Calu3 (cell line): ENCODE results near the gene ZNF444. TPM values are rescaled to one million over a fixed set of nuclear protein-coding genes. Genes with fewer than 3 reads are reported as not detected.

Source experiments
- BruUV-seq: library from RNA; stranded (reverse); fragments of 400-500 nt; replicated peaks from 2 replicates; lab custom pipeline; 2021; lab: Mats Ljungman, UMichigan
- CTCF ChIA-PET: fragments of 300-600 bp; sonication (Branson Sonifier 250); formaldehyde crosslinking; loops from one replicate; lab custom pipeline; 2022; ENCODE audit warnings: antibody characterized with exemption; lab: Charles Lee
- DNase-seq: peaks from one replicate; pipeline ENCODE4 v3.0.0; 2022
- H3K27ac Mint-ChIP-seq: one replicate; pipeline ENCODE4 v1.8.0; 2022; ENCODE audit warnings: mixed read lengths; ENCODE audit not compliant: unreplicated experiment
- H3K27me3 Mint-ChIP-seq: one replicate; pipeline ENCODE4 v1.8.0; 2022; ENCODE audit warnings: mixed read lengths; ENCODE audit not compliant: unreplicated experiment
- H3K36me3 Mint-ChIP-seq: one replicate; pipeline ENCODE4 v1.8.0; 2022; ENCODE audit warnings: mild to moderate bottlenecking, moderate library complexity, mixed read lengths; ENCODE audit not compliant: insufficient read depth, unreplicated experiment
- H3K4me1 Mint-ChIP-seq: one replicate; pipeline ENCODE4 v1.8.0; 2022; ENCODE audit warnings: mild to moderate bottlenecking, low read depth, mixed read lengths; ENCODE audit not compliant: unreplicated experiment
- H3K4me3 Mint-ChIP-seq: one replicate; pipeline ENCODE4 v1.8.0; 2022; ENCODE audit warnings: mild to moderate bottlenecking, low read depth, moderate library complexity, mixed read lengths; ENCODE audit not compliant: unreplicated experiment
- H3K9me3 Mint-ChIP-seq: one replicate; pipeline ENCODE4 v1.8.0; 2022; ENCODE audit warnings: low read depth, mixed read lengths; ENCODE audit not compliant: unreplicated experiment
- CTCF ChIP-seq: fragments of 200-600 bp; IDR thresholded peaks from one replicate; pipeline ENCODE4 v1.8.0; 2022; ENCODE audit warnings: antibody characterized with exemption; ENCODE audit not compliant: unreplicated experiment
- intact Hi-C: fragments of 100-400 bp; cut with micrococcal nuclease; formaldehyde crosslinking; loops from one replicate; pipeline ENCODE4 v1.10.0; 2022; ENCODE audit not compliant: unreplicated experiment
- total RNA-seq: library from RNA; stranded (reverse); gene quantifications from 2 replicates; pipeline ENCODE4 v1.2.3, GENCODE V29; 2022

The ZNF444 gene
- total RNA-seq, 1 experiment from 2014 or later, result 78.6 TPM

- no peak for TF ChIP-seq CTCF
- CTCF ChIA-PET, result interaction anchor here (1.0 kb wide), 1 partner anchor 1202 kb away, joined by 3 read pairs; no protein-coding TSS in a partner anchor
- Mint-ChIP-seq H3K36me3 (peaks cover 34% of the 10 kb centered on the region), H3K4me3 (no peak overlapping the region), H3K27ac (no peak overlapping the region), H3K4me1 (peaks cover 12% of the 10 kb centered on the region), H3K27me3 (no peaks in the 10 kb centered on the region), H3K9me3 (no peaks in the 10 kb centered on the region)
- no peak for DNase-seq
- BruUV-seq, result no TSS peak
- intact Hi-C loops, result no loop called here
Measured at GRCh38 chr19:56123266-56123891, 17.7 kb upstream of the ZNF444 start.

GRCh38 chr19:56124578-56124977, 16.5 kb upstream of the ZNF444 start:
- Mint-ChIP-seq H3K4me1 (peaks cover 2% of the 10 kb centered on the region), H3K27me3 (no peaks in the 10 kb centered on the region), H3K27ac (no peak overlapping the region), H3K9me3 (no peaks in the 10 kb centered on the region), H3K36me3 (peaks cover 24% of the 10 kb centered on the region), H3K4me3 (no peak overlapping the region)
- CTCF ChIA-PET, result interaction anchor here (0.6 kb wide), 2 partner anchors 9 to 980 kb away, joined by 3 read pairs; no protein-coding TSS in a partner anchor
- no peak for DNase-seq
- TF ChIP-seq CTCF, result no peak
- BruUV-seq, result no TSS peak
- intact Hi-C loops, result no loop called here

- Mint-ChIP-seq H3K4me3 (no peak overlapping the region), H3K9me3 (no peaks in the 10 kb centered on the region), H3K36me3 (peaks cover 10% of the 10 kb centered on the region), H3K27me3 (no peaks in the 10 kb centered on the region), H3K4me1 (no peaks in the 10 kb centered on the region), H3K27ac (no peak overlapping the region)
- no peak for DNase-seq
- intact Hi-C loops, result no loop called here
- BruUV-seq, result no TSS peak
- no peak for TF ChIP-seq CTCF
- CTCF ChIA-PET, result interaction anchor here (1.0 kb wide), 1 partner anchor 9 kb away, joined by 4 read pairs; no protein-coding TSS in a partner anchor
Measured at GRCh38 chr19:56125806-56126590, 15.1 kb upstream of the ZNF444 start.

GRCh38 chr19:56126983-56127780, 13.9 kb upstream of the ZNF444 start:
- Mint-ChIP-seq H3K4me1 (no peaks in the 10 kb centered on the region), H3K9me3 (no peaks in the 10 kb centered on the region), H3K4me3 (no peak overlapping the region), H3K27me3 (no peaks in the 10 kb centered on the region), H3K27ac (no peak overlapping the region), H3K36me3 (no peaks in the 10 kb centered on the region)
- intact Hi-C loops, result no loop called here
- TF ChIP-seq CTCF, result no peak
- no peak for DNase-seq
- BruUV-seq, result no TSS peak
- CTCF ChIA-PET, result interaction anchor here (1.0 kb wide), 1 partner anchor 8 kb away, joined by 4 read pairs; no protein-coding TSS in a partner anchor
